LNCaP clone FGC (cell line): ENCODE data around the gene FOLR1.
"Not testable (repeated sequence)": the region's sequence is repeated elsewhere in the genome, so short reads cannot be mapped to it uniquely, and the experiment has no call there.

ENCODE experiments used
- DNase-seq: peaks from one replicate; pipeline ENCODE4 v3.0.0-alpha.2; 2011; ENCODE audit warnings: low read depth
- H3K4me3 ChIP-seq: 2 replicates; pipeline ENCODE4 v1.5.1; 2011; ENCODE audit warnings: mild to moderate bottlenecking, low read depth, low read length, control low read depth
- TF ChIP-seq, protein P1 (sequence below): IDR thresholded peaks from 2 replicates; pipeline ENCODE4 v1.5.1; 2012; ENCODE audit warnings: mild to moderate bottlenecking; ENCODE audit not compliant: control insufficient read depth, insufficient read depth; ENCODE audit errors: extremely low read depth

The FOLR1 gene

DNA sequence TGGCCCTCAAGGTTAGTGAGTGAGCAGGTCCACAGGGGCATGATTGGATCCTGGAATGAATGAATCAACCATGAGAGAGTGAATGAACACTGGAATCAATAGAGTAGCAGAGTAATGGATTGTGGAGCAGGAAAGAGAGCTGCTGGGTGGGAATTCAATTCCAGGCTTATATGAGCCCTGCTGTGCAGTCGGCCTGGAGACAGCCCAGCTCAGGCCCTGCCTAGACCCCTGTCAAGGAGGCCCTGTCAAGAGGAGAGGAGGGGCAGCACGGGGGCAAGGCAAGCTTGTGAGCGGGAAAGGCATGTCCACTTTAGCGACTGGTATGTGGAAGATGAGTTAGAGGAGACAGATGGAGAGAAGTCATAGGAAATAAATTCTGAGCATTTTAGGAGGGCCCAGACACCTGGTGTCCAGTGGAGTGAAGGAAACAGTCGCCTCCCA lies 1.3 kb upstream of the FOLR1 start:
- no peak overlapping the region for H3K4me3 ChIP-seq
- DNase-seq: no peak
- TF ChIP-seq, protein P1, sequence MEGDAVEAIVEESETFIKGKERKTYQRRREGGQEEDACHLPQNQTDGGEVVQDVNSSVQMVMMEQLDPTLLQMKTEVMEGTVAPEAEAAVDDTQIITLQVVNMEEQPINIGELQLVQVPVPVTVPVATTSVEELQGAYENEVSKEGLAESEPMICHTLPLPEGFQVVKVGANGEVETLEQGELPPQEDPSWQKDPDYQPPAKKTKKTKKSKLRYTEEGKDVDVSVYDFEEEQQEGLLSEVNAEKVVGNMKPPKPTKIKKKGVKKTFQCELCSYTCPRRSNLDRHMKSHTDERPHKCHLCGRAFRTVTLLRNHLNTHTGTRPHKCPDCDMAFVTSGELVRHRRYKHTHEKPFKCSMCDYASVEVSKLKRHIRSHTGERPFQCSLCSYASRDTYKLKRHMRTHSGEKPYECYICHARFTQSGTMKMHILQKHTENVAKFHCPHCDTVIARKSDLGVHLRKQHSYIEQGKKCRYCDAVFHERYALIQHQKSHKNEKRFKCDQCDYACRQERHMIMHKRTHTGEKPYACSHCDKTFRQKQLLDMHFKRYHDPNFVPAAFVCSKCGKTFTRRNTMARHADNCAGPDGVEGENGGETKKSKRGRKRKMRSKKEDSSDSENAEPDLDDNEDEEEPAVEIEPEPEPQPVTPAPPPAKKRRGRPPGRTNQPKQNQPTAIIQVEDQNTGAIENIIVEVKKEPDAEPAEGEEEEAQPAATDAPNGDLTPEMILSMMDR: no peak

DNA sequence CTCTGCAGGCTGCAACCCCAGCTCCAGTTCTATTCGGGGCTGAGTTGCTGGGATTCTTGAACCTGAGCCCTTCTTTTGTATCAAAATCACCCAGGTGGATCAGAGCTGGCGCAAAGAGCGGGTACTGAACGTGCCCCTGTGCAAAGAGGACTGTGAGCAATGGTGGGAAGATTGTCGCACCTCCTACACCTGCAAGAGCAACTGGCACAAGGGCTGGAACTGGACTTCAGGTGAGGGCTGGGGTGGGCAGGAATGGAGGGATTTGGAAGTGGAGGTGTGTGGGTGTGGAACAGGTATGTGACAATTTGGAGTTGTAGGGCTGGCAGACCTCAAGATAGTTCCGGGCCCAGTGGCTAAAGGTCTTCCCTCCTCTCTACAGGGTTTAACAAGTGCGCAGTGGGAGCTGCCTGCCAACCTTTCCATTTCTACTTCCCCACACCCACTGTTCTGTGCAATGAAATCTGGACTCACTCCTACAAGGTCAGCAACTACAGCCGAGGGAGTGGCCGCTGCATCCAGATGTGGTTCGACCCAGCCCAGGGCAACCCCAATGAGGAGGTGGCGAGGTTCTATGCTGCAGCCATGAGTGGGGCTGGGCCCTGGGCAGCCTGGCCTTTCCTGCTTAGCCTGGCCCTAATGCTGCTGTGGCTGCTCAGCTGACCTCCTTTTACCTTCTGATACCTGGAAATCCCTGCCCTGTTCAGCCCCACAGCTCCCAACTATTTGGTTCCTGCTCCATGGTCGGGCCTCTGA lies 3.8 kb downstream of the FOLR1 start:
- TF ChIP-seq, protein P1: no peak
- no peak for DNase-seq
- no peak overlapping the region for H3K4me3 ChIP-seq

DNA sequence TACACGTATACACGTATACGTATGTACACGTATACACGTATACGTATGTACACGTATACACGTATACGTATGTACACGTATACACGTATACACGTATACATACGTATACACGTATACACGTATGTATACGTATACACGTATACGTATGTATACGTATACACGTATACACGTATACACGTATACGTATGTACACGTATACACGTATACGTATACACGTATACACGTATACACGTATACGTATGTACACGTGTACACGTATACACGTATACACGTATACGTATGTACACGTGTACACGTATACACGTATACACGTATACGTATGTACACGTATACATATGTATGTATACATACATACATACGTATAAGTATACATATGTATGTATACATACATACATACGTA lies 9.5 kb downstream of the FOLR1 start:
- not testable (repeated sequence) for DNase-seq, H3K4me3 ChIP-seq

DNA sequence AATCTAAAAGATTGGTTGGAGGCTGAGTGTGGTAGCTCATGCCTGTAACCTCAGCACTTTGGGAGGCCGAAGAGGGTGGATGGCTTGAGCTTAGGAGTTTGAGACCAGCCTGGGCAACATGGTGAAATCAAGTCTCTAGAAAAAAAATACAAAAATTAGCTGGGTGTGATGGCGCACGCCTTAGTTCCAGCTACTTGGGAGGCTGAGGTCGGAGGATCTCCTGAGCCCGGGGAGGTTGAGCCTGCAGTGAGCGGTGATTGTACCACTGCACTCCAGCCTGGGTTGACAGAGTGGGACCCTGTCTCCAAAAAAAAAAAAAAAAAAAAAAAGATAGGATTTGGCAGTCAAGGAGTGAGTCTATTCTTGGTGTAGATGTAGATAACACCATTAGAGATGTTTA lies 10.6 kb downstream of the FOLR1 start:
- DNase-seq: no peak
- TF ChIP-seq, protein P1: no peak
- no peak overlapping the region for H3K4me3 ChIP-seq

DNA sequence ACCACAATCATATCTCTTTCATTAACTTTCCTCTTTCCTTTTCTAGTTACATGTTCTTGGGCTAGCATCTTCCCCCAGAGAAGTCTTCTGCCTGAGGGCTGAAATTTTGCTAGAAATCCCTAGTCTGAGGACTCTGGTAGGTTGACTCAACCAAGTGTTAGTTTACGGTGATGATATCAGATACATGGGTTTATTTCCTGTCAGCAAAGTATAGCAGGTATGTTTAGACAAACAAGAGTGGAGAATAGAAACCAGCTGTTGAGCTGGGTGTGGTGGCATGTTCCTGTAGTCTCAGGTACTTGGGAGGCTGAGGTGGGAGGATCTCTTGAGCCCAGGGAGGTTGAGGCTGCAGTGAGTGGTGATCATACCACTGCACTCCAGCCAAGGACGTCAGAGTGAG lies 11.2 kb downstream of the FOLR1 start:
- H3K4me3 ChIP-seq: no peak overlapping the region
- DNase-seq: no peak
- TF ChIP-seq, protein P1: no peak

DNA sequence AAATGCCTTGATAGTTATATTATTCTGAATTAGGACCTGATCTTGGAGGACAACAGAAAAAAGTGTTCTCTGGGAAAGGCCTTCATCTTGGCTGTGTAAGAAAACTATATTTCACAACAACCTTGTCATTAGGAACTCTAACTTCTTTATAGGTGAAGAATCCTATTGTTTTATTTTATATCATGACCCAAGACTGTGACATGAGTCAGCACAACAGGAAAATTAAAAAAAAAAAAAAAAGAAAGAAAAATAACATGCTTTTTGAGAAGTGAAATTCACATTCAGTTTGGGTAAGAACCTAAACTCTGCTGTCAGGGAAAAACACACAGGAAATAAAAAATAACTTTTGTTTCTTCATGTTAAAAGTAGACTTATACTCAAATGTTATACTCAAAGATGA lies 12.9 kb downstream of the FOLR1 start:
- no peak overlapping the region for H3K4me3 ChIP-seq
- TF ChIP-seq, protein P1: no peak
- no peak for DNase-seq

DNA sequence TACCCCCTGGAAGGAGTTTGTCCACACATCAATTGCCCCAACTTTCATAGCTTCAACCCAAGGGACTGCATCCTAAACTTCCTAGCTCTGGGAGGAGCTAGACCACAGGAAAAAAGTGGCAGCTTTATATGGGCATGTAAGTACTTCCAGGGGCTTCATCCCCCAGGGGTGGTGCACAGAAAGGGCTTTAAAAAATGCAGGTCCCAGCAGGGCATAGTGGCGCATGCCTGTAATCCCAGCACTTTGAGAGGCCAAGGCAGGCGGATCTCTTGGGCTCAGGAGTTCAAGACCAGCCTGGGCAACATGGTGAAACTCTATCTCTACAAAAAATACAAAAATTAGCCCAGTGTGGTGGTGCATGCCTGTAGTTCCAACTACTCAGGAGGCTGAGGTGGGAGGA lies 14.9 kb downstream of the FOLR1 start:
- not testable (repeated sequence) for H3K4me3 ChIP-seq, DNase-seq

DNA sequence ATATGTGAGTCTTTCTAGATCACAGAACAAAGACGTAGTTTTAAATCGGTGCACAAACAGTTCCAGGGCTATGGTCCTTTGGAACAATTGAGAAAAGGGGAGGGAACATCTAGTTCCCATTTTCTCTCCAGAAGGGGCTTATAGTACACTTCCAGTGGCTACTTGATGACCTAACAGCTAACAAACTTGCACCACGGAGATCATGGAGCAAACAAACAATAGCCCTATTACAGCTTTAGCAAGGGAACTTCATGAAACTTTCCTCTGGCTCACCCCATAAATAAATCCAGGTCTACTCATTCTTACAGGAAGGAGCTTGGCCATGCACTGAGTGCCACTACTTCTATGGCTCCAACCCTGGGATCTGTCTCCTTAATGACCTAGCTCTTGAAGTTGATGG lies 16.3 kb downstream of the FOLR1 start:
- no peak for DNase-seq
- no peak overlapping the region for H3K4me3 ChIP-seq
- TF ChIP-seq, protein P1: no peak
